Measurements from ENCODE around the gene SLC22A4.

- TF ChIP-seq CTCF (IDR thresholded peaks at IDR 0.05) = no peak
- TF ChIP-seq EHMT2 (IDR thresholded peaks at IDR 0.05; ENCODE audit: low read depth) = no peak
- no peak for TF ChIP-seq MAFK (IDR thresholded peaks at IDR 0.05; ENCODE audit: partially characterized antibody)
- no peak for TF ChIP-seq RFX5 (IDR thresholded peaks at IDR 0.05)
- no peak for TF ChIP-seq EP300 (IDR thresholded peaks at IDR 0.05)
- TF ChIP-seq BHLHE40 (IDR thresholded peaks at IDR 0.05; ENCODE audit: low read depth, low read length) = no peak
- TF ChIP-seq JUN (IDR thresholded peaks at IDR 0.05) = no peak
- TF ChIP-seq FOSL2 (IDR thresholded peaks at IDR 0.05) = no peak
- no peak for TF ChIP-seq FOSL2 (CRISPR knock-in tag; IDR thresholded peaks at IDR 0.05)
- no peak for TF ChIP-seq USF2 (IDR thresholded peaks at IDR 0.05)
- no peak for TF ChIP-seq MYC (IDR thresholded peaks at IDR 0.05; ENCODE audit: borderline replicate concordance, low read length)
- TF ChIP-seq RAD21 (conservative IDR thresholded peaks at IDR 0.05 in 1 of 2, IDR thresholded peaks at IDR 0.05 in 1 of 2) = no peak
- TF ChIP-seq MAX (IDR thresholded peaks at IDR 0.05) = no peak
- TF ChIP-seq NR3C1 (IDR thresholded peaks at IDR 0.05) = no peak
These were observed 61.1 kb downstream of the SLC22A4 start for GRCh38 chr5:132355140-132355765.

Data from A549 (cell line).